GM19023 (cell line): Measurements from ENCODE around the gene HOXC9.

Source experiments
- ATAC-seq: cut with Tn5 transposase; IDR thresholded peaks from one replicate; pipeline ENCODE4 v1.9.1; 2021; ENCODE audit warnings: mild to moderate bottlenecking, moderate library complexity; ENCODE audit not compliant: unreplicated experiment

HOXC9 gene

DNA sequence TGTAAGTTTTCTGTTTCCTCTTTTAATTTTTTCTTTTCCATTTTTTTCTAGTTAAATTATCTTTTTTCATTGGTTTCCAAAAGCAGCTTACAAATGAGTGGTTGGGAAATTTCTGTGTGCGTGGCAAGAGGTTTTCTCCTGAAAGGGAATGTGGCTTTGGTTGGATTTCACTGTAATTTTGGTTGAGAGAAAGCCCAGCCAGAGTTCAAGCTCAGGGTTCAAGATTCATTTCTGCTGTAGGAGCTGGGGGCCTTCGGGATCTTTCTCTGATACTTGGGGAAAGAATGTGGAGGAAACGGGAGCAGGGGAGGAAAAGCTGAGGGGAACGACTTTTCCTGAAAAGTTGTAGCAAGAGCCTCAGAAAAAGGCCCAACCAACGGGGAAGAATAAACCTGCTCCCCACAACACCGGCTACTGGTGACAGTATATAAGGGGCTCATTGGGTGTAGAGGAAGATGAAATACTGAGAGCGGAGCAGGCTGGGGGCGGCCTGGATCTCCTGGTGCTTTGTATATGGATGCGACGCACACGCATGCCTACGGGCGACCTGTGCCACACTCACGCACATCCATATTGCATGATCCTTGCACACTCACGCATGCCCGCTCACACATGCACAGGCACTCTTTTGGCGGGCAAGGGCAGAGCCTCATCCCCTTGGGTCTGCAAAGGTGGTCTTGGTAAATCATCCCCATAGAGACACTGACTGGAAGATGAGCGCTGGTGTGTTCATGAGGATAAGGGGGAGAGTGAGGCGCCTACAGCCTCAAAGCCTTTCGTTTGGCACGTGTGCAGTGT is 13.1 kb upstream of the HOXC9 start:
- no peak for ATAC-seq

DNA sequence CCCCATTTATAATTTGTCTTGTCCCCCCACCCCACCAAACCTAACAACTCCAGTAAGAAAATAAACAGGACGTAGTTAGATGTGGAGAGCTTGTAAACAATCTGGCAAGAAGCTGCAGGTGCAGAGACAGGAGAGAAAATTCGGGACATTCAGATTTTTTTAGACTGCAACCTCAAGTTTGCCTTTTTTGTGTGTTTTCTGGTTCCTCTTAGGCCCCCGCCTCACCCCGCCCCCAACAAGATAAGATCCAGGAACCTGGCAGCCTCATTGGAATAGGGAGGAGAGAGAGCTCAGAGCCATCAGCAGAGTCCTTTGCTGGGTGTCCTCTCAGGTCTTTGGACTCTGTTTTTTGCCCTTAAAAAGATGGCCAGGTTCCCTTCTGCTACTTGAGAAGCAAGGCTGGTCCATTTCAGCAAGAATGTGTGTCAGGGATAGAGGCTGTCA is 12.2 kb upstream of the HOXC9 start:
- ATAC-seq, result no peak

DNA sequence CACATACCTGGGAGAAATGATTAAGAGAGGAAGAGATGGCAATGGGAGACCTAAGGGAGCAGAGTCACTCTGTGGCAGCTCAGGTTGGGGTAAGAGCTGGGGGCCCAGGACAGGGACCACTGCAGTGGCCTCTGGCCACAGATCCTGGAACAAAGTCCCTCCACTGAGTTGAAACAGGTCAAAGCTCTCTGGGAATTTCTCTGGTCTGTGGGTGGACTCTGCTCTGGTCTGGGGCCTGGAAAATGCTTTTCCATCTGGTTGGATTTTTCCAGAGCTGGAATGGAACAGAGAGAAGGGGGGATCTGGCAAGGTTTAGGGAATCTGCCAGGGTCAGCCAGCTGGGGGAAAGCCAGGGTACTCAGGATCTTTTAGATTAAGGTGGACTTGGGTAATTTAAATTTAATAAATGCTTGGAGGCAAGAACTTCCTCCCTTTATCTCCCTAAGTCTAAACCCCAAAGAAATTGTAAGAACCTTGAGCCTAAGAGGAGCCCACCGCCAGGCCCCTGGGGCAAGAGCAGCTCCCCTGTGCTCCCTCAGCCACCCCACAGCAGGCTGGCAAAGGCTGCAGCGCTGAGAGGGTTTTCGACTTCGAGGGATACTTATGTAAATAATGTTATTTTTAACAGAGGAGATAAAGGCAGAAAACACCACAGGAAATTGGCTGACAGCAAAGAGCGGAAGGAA is 11.3 kb upstream of the HOXC9 start:
- ATAC-seq, result no peak

DNA sequence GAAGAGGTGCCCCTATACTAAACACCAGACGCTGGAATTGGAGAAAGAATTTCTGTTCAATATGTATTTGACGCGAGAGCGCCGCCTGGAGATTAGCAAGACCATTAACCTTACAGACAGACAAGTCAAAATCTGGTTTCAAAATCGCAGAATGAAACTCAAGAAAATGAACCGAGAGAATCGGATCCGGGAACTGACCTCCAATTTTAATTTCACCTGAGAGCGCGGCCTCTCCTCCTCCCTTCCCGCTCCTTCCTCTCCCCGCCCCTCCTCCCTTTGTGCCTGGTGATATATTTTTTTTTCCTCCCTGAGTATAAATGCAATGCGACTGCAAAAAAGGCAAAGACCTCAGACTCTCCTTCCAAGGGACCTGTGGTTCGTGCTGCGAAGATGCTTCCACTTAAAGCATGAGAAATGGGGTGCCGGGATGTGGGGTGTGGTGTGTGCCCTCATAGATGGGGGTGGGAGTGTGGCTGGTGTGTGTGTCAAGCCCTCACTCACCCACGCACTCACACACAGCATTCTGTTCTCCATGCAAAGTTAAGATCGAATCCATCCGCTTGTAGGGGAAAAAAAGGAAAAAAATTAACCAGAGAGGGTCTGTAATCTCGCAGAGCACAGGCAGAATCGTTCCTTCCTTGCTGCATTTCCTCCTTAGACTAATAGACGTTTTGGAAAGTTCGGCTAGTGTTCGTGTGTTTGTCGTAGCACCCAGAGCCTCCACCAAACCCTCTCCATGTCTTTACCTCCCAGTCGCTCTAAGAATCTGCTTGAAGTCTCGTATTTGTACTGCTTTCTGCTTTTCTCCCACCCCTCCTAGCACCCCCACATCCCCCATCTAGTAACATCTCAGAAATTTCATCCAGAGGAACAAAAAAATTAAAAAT is 10.5 kb upstream of the HOXC9 start:
- ATAC-seq, result no peak

DNA sequence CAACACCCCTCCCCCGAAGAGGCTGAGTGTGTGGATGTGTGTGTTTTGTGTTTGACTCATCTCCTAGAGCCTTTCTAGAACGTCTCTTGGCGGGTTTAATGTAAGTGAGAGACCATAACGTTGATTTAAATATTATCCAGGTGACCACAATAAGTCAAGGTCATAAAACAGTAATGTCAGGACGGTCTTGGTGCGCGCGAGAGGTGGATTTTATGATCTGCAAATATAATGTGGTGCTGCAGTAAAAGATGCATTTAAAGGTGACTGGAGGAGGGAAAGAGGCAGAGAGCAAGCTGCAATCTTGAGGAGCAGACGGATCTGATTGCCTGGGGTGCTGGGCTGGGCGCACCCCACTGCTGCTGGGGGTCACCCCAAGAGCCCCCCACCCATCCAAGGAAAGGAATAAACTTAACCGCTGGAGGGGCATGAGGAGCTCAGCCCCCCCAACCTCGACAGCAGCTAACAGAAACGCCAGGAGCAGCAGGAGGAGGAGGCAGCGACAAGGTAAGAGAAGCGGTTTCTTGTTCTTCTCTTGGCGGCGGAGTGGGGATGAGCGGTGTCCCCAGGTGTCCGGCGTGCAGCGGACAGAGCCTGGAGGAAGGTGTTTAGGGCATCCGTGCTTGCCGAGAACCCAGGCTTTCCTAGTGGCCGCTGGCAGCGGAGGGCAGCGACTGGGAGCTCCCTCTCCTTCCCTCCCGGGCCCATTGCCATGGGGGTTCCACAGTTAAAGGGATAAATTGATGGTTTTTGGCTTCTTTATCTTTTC is 9.5 kb upstream of the HOXC9 start:
- no peak for ATAC-seq

DNA sequence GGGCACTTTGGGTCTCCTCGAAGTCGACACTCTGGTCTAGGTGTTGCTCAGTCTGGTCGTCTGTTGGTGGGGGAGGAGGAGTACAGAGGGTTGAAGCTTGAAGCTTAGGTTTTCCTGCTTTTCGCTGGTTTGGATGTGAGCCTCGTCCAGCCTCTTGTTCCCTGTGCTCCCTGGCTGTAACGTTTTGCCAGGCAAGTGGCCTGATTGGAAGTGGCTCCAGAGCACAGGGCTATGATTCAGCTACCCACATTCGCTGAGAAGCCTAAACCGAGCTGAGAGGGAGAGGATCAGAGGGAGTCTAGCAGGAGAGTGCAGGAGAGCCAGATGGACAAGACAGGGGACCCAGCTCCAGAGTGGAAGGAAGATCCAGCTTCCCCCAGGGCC is 8.9 kb upstream of the HOXC9 start:
- no peak for ATAC-seq

DNA sequence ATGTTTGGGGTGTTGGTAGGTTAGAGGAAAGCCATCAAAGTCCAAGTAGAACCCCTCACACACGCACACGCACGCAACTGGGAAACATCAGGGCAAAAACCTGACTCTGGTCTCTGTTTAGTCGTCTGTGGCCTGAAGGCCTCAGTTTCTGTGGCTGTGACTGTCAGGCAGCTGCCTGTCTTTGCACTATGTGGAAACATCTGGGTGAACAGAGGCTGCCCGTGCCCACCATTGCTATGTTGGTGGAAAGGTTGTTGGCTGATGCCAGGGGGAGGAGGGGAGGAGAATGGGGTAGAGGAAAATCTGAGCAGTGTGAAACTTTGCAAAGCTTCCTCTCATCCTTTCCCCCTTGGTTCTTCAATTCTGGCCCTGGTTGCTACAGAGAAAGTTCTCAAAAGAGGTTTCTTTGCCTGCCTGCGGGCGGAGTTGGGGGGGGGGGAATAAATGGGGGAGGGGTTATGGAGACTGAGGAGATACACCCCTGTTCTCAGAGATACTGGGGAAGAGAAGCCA is 7.5 kb upstream of the HOXC9 start:
- ATAC-seq, result no peak

DNA sequence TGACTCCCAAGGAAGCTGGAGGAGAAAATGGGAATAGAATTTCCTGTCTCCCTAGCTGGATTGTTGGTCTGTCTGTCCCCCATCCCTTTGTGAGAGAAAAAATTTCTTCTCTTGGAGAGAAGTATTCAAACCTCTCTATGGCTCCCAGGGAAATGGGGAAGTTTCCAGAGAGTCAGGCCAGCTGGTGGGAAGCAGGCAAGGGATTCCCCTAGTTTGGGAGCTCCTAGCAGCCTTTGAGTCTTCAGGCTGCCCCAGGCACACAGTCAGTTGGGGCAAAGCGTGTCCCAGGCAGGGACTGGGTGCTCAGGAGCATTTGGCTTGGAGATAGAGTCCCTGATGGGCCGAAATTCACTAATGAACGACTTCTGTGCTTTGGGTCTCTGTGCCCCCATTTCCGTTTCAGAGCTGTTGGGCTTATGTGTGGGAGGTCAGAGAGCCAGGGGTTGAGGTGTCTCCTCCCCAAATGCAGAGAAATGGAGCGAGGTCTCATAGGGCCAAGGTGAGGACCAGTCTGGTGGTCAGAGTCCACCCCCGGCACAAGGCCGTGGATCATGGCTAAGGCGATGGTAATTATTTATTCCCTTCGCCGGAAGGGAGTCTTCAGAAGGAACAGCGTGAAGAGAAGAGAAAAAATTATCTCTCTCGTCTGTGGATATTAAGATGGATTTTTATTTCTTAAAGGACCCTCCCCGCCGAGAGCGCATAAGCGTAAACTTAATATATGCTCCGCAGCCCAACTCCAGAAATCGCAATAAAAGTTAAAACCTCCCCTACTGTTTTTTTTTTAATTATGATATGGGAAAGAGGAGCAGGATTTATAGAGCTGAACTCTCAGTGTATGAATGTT is 6.6 kb upstream of the HOXC9 start:
- no peak for ATAC-seq

DNA sequence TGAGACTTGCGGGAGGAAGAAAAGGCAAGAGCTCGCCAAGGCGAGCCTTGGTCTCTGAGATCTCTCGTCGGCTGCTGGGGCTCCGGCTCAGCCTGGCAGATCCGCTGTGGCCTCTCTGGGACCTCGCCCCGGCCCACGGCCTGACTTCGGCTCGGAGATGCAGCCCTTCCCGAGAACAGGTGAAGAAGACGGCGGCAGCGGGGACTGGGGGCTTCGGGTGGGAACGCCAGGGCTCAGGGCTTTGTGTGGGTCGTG is 6.0 kb upstream of the HOXC9 start:
- no peak for ATAC-seq

DNA sequence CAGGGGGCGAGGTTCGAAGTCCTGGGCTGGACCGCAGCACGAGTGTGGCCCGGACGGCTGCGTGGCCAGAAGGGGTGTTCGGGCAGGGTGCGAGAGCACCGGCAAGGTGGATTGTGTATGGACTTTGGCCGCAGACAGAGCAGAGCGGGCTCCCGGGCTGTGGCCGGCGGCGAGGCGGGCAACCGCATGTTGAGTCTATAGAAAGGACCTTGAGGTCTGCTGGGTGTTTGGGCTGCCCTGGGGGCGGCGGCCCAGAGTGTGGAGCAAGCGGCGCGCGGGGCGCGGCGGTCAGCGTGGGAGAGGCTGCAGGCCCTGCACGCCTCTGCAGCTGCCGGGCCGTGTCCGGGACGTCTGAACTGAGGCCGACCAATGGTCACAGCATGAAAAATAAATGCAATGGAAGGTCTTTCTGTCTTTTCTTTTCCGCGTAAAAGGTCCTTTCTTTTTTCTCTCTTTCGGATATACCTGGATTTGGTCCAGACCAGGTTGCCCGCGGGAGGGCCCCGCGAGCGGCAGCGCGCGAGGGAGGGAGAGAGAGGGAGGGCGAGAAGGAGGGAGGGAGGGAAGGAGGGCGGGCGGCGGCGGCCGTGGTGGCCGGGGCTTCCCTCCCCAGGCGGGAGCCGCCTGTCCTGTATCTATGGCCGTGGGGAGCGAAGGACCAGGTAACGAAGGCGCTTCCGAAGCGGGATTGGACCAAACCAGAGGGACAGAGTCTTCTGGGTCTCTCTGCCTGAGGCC is 5.5 kb upstream of the HOXC9 start:
- no peak for ATAC-seq

DNA sequence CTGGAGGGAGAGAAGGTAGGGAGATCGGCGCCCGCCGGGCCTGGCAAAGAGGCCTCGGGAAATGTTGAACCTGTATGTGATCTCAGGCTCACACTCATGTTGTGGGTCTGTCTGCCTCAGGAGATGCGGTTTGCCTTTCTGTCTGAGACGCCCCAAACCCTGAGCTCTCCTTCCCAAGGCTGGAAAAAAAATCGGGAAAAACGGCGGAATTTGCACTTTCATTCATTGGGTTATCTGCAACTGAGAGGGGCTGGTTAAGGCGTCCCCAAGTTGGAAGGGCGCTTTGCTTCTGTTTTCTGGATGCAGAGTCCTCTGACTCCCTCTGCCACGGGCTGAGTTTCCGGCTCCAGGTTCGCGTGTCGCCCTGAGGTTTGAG is 5.0 kb upstream of the HOXC9 start:
- no peak for ATAC-seq

DNA sequence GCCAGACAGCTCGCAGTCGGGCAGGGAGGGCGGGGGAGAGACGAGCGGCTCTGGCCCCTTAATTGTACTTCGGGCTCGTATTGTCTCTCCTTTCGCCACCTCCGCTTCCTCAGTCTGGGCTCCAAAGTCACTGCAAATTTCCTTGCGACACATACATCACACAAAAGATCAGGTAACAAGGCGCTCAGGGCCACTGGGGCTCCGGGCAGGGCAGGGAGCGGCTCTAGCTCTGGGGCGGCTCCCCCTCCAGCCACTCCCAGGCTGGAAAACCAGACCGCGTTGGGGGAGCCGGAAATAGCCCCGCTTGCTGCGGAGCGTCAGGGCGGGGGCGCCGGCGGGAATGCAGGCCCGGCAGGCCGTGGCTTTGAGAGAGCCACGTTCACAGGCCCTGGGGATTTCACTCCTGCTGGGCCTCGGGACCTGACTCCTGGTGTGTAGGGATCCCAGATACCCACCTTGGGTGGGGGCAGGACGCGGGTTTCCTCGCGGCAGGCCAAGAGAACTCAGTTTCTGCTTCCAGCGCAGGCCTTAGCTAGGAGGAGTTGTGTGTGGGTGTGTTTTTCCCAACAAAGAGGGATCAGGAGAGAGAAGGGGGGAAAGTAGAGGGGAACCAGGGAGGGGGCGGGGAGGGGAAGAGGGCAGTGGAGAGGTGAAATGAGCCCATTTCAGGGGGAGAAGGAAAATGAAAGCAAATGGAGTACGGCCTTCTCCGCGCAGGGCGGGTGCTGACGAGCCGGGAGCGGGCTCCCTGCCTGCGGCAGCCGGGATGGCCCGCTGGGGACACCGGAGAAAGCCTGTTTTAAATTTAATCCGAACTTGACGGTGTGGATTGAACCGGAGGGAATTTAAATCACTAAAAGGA is 4.4 kb upstream of the HOXC9 start:
- no peak for ATAC-seq

DNA sequence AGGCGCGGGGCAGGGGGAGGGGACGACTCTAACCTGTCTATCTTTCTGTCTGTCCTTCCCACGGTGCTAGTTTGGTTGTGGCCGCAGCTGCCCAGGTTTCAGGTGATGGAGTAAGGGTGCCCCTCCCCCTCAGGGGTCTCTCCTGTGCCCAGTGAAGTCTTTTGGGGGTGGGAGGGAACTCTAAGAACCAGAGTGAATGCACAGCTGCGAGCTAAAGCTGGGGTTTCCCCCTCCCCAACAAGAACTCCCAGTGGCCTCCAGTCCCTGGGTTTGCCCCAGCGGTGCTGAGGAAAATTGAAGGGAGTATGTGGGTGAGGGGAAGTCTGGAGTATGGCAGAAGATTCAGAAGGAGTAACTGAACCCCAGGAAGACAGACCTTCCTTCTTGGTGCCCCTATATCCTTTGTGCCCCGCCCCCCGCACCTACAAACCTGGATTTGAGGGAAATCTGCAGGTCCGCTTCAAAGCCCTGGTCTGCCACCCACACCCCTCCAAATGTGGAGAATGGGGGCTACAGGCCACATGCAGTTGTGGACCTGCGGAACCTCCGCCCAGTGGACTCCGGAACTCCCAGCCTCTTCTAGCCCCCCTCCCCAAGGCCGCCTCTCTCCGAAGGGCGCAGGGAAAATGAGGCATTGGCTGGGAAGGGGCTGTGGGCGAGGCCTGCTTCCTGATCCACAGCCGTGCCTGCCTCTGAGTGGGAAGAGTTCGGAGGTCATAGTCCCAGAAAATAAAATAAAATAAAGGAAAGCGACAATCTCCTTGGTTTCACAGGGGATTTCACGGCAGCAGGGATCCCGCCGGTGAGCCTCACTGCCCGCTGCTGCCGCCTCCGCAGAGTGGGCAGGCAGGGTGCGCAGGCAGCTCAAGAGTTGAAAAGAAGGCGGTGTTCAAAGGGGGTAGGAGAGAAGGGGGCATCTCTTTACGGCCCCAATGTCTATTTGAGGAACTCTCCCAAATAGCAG is 3.4 kb upstream of the HOXC9 start:
- no peak for ATAC-seq

DNA sequence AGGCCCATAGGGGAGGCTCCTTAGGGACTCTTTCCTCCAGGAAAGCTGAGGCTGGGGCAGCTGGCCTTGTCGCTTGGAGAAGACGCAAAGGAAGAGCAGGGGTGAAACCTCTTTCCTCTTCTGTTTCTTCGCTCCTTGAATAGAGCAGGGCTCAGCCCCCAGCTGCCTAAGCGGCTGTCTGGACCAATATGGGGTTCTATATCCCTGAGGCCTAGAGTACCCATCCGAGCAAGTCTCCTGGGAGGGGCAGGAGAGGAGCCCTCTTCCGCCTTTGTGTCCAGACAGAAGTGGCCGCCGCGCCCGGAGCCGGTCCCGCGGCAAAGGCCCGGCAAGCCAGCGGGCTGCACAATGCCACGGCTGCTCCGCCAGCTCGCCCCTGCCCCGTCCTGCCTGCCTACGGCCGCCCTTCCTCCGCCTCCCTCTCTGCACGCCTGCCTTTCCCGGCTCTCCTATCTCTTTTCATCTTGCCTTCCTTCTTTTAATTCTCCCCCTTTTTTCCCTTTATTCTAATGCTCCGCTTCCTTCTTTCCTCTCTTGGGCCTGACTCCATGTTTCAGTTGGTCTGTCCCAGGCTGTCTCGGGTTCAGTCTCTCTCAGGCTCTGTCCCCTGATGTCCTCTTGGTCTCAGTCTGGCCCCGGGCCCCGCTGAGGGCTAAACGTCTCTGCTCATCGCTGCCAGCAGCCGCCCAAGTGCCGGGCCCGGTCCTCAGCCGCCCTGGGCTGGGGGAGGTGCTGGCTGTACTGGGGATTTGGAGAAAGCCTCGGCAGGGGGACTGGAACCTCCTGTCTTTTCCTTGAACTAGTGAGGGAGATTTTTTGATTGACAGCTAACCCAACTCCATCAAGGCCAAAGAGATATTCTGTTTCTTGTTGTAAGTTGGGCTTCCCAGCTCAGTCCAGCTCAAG is 2.5 kb upstream of the HOXC9 start:
- no peak for ATAC-seq

DNA sequence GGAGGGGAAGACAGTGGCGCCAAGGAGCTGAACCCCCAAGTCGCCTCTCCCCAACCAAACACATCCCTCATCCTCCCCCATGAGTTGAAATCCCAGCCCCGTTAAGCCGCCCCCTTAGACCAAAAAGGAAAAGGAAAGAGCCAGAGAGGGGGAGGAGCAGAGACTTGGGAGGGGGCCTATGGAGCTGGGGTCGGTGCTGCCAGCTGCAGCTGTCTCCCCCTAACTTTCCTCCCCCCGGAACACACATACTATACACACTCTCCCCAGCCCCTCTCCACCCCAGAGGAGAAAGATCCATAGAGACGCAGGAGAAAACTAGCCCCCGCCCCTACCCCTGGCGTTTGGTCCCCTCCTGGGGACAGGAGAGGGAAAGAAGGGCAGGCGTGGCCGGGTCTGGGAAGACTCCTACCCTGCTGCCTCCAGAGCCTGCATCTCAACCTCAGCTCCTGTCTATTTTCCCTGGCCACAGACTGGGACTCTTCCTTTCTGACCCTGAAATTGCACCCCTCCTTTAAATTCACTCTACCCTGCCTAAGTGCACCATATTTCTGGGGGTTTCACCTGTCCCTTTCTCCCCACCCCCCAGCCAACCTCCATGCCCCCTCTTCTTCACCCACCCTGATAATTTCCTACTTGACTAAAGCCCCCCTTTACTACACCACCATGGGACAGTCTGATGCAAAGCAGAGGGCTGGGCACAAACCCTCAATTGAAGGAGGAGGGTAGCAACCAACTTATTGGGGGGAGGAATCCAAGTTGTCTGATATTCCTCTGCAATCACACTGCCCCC is 1.7 kb upstream of the HOXC9 start:
- no peak for ATAC-seq

DNA sequence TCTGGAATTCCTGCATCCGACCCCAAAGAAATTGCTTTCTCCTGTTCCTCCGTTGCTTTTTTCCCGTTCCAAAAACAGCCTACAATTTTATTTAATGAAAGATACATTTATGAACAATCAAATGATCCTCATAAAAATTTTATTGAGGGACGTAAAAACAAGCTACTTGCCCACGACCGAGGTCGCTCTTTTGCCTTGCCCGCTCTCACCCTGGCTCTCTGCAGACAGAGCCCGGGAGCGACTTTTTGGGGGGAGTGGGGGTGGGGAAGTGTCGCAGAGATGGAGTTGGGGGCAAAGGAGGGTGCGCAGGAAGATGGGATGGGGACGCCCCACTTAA is 1.1 kb upstream of the HOXC9 start:
- ATAC-seq, result no peak
